Fibroblast of villous mesenchyme (primary cell): ENCODE measurements around the gene TMOD1. TPM values are rescaled to one million over a fixed set of nuclear protein-coding genes. Genes with fewer than 3 reads are reported as not detected.
"Not testable (repeated sequence)": the region's sequence is repeated elsewhere in the genome, so short reads cannot be mapped to it uniquely, and the experiment has no call there.

ENCODE experiments used
- DNase-seq: peaks from one replicate; pipeline ENCODE4 v3.0.0-alpha.2; 2010; ENCODE audit warnings: low read depth
- H3K4me3 ChIP-seq: 2 replicates; pipeline ENCODE4 v1.5.1; 2011; ENCODE audit warnings: low read depth, mild to moderate bottlenecking, low read length
- CTCF ChIP-seq: IDR thresholded peaks from 2 replicates; pipeline ENCODE4 v1.5.1; 2012; ENCODE audit warnings: low read depth, mild to moderate bottlenecking, low read length; ENCODE audit not compliant: insufficient read depth
- total RNA-seq: library from RNA; depleted of rRNA; stranded (reverse); fragments of >200 nt; gene quantifications from 2 replicates; pipeline ENCODE4 v1.2.3, GENCODE V29; 2012

Gene TMOD1
- total RNA-seq, 1 donor = 0.43 TPM

- no peak overlapping the region for H3K4me3 ChIP-seq
- no peak for DNase-seq
- TF ChIP-seq CTCF = no peak
Measured at GRCh38 chr9:97577051-97577450, 75.6 kb downstream of the TMOD1 start.

- TF ChIP-seq CTCF = no peak
- DNase-seq = no peak
- no peak overlapping the region for H3K4me3 ChIP-seq
Measured at GRCh38 chr9:97578846-97579245, 77.4 kb downstream of the TMOD1 start.

GRCh38 chr9:97579914-97580313, 78.4 kb downstream of the TMOD1 start:
- no peak for TF ChIP-seq CTCF
- no peak for DNase-seq
- no peak overlapping the region for H3K4me3 ChIP-seq

- DNase-seq, H3K4me3 ChIP-seq: not testable (repeated sequence)
Measured at GRCh38 chr9:97581590-97581989, 80.1 kb downstream of the TMOD1 start.

- DNase-seq = not testable (repeated sequence)
Measured at GRCh38 chr9:97584778-97585177, 83.3 kb downstream of the TMOD1 start.

GRCh38 chr9:97586909-97587308, 85.4 kb downstream of the TMOD1 start:
- not testable (repeated sequence) for DNase-seq, H3K4me3 ChIP-seq

More at GRCh38 chr9:97584778-97585177, 83.3 kb downstream of the TMOD1 start:
- H3K4me3 ChIP-seq = not testable (repeated sequence)

- TF ChIP-seq CTCF = no peak
- H3K4me3 ChIP-seq = no peak overlapping the region
- DNase-seq = no peak
Measured at GRCh38 chr9:97591535-97591934, 90.1 kb downstream of the TMOD1 start.

GRCh38 chr9:97592126-97592525, 90.7 kb downstream of the TMOD1 start:
- no peak for TF ChIP-seq CTCF
- no peak overlapping the region for H3K4me3 ChIP-seq
- DNase-seq = no peak

- no peak for TF ChIP-seq CTCF
- no peak for DNase-seq
- no peak overlapping the region for H3K4me3 ChIP-seq
Measured at GRCh38 chr9:97593960-97594359, 92.5 kb downstream of the TMOD1 start.
